ENCODE results near the gene CCP110.

CCP110 gene

DNA sequence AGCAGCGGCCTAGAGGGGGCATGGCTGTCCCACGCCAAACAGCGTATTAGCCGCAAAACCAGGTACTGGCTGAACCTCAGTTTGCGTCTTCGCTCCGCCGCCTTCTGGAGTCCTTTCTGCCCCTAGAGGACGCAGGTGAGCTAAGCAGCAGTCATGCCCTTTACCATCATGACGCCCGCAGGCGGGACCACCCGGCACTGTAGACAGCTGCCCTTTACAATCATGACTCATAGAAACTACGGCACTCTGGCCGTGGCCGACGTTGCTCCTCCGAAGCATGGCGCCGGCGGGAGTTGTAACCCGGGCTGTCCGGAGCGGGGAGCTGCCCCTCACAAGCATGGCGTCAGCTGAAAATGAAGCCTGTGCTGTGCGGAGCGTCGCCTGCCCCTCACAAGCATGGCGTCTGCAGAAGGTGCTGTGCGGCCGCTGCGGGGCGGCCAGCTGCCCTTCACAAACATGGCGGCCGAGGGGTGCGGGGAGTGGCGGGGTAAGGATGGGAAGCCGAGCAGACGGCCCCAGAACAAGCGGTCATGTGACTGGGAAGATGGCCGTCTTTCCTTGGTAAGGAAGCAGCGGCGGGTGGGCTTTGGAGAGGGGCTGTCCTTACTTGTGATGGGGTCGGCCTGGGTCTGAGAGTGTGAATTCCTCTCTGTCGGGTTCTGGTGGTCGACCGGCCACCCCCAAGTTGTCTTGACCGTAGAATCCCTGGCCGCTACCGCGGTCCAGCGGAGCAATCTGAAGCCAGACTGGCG lies 31.6 kb downstream of the CCP110 start, which contains the start of gene VPS35L:
Gene VPS35L (plus strand): TSS at position 518 of the 752 bp plus-strand sequence. CDS start 27 bp downstream, at position 545.
- DNase-seq (ENCODE audit: low read depth in 2 of 2) = peak; percentile 92 to 93

DNA sequence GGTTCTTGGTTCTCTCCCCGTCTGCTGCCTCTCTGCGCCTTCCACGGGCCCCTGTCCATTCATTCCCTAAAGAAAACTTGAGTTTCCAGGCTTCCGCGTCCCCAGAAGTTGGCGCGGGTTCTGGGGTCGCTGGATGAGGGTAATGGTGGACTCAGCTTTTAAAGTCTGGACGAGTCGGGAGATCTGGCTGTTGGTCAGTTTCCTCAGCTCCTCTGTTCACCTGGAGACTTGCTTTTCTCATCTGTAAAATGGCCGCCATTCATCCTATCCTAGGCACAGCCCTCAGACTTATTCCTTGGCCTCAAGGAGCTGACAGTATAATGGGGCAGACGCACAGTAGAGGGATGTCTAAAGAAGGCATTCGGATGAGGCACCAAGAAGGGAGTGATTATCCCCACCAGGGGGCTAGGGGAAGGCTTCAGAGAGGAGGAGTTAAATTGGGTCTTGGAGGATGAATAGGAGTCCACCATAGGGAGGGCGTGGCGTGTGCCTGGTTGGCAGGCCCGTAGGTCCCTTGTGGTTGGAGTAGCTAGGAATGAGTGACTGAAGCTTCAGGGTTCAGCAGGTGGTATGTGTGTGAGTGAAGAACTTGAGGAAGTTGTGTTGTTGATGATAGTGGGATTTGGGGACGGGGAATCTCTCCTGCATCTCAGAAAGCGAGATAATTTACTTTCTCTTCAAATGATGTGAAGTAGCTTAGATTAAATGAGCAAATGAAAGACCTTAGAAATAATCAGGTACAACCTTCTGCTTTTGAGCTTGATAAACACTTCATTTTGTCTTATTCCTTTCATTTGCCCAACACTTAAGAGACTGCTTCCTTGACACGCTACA lies 32.4 kb downstream of the CCP110 start:
- peak in 1 of 2 donors; percentile 5 for DNase-seq (ENCODE audit: low read depth in 2 of 2)

- DNase-seq (ENCODE audit: low read depth in 2 of 2) = peak in 1 of 2 donors; percentile 25
These were observed 35.6 kb downstream of the CCP110 start for GRCh38 chr16:19559242-19559910.

GRCh38 chr16:19560078-19560477 lies 36.3 kb downstream of the CCP110 start:
- DNase-seq (ENCODE audit: low read depth in 2 of 2) = no peak

GRCh38 chr16:19563377-19563776 lies 39.6 kb downstream of the CCP110 start:
- no peak for DNase-seq (ENCODE audit: low read depth in 2 of 2)

DNA sequence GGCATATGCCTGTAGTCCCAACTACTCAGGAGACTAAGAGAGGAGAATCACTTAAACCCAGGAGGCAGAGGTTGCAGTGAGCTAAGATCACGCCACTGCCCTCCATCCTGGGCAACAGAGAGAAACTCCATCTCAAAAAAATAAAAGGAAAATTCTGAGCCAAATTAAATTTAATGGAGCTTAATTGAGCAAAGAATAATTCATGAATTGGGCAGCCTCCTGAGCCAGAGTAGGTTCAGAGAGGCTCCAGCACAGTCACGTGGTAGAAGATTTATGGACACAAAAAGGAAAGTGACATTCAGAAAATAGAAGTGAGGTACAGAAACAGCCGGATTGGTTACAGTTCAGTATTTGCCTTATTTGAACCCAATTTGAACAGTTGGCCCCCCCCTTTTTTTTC lies 42.6 kb downstream of the CCP110 start:
- no peak for DNase-seq (ENCODE audit: low read depth in 2 of 2)

- DNase-seq (ENCODE audit: low read depth in 2 of 2) = no peak
These were observed 43.8 kb downstream of the CCP110 start for GRCh38 chr16:19567560-19567959.

- no peak for DNase-seq (ENCODE audit: low read depth in 2 of 2)
These were observed 50.3 kb downstream of the CCP110 start for GRCh38 chr16:19573997-19574396.

DNA sequence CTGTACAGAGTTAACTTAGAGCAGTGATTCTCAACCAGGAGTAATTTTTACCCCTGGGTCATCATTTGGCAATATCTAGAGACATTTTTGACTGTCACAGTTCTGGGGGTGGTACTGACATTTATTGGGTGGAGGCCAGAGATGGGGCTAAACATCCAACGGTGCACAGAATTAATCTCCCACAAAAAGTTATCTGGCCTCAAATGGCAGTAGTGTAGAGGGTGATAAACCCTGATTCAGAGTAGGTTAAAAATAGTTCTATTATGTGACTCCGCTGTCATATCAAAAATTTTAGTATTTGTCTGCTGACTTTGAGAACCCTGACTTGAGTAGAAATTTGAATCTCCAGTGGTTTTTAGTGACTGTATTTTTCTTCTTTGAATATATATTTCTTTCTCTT lies 50.9 kb downstream of the CCP110 start:
- no peak for DNase-seq (ENCODE audit: low read depth in 2 of 2)

GRCh38 chr16:19578378-19578971 lies 54.7 kb downstream of the CCP110 start:
- no peak for DNase-seq (ENCODE audit: low read depth in 2 of 2)

DNA sequence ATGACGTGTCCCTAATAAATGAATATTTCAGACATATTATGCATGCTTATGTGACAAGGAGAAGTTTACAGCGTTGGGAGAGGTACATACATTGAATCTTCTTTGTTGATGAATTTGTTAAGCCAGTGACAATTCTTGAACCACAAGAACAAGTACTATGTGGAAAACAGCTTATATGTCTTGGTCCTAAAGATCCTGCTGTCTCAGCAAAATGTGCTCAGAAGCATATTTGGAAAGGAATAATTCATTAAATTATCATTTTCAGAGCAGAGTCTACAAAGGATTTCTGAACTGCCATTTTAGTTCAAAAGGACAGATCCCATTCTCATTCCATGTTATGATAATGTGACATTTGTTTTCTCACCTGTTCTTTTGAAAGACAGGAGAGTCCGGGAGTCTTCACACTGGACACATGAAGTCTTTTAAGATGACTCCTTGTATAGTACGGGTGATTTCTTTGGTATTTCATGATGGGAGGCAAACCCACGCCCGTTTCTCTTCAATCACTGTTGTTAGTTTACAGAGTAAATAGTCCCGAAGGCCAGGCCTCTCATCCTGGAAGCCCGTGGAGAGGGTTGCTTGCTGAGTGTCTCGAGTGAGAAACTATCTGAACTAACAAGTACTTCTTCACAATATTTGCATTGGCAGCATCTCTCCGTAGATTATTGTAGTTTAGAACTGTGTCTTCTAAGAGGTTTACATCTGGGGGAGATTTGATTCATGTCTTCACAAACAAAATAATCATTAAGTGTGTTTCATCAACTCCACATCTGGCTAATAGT lies 58.5 kb downstream of the CCP110 start:
- DNase-seq (ENCODE audit: low read depth in 2 of 2) = no peak

DNA sequence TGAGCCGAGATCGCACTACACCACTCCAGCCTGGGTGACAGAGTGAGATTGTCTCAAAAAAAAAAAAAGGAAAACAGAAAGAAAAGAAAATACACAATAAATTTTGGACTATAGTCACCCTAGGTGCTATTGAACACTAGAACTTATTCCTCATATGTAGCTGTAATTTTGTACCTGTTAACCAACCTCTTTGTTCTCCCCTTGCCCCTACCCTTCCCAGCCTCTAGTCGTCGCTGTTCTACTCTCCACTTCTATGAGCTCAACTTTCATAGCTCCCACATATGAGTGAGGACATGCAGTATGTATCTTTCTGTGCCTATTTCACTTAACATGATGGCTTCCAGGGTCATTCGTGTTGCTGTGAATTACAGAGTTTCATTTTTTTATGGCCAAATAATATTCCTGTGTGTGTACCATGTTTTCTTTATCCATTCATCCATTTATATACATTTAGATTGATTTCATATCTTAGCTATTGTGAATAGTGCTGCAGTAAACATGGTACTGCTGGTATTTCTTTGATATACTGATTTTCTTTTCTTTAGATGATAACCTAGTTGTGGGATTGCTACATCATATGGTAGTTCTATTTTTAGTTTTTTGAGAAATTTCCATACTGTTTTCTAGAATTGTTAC lies 60.0 kb downstream of the CCP110 start:
- DNase-seq (ENCODE audit: low read depth in 2 of 2) = no peak

GRCh38 chr16:19588661-19589060 lies 64.9 kb downstream of the CCP110 start:
- DNase-seq (ENCODE audit: low read depth in 2 of 2) = no peak

DNA sequence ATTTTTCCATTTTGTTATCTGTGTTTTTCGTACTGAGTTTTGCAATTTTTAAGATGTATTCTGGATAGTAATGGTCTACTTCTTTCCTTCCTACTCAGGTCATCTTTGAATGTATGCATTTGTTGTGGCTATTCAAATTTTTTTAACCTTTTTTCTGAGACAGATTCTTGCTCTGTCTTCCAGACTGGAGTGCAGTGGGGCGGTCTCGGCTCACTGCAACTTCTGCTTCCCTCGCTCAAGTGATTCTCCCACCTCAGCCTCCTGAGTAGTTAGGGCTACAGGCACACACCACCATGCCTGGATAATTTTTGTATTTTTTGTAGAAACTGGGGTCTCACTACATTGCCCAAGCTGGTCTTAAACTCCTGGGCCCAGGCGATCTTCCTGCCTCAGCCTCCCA lies 65.4 kb downstream of the CCP110 start:
- DNase-seq (ENCODE audit: low read depth in 2 of 2) = no peak

DNA sequence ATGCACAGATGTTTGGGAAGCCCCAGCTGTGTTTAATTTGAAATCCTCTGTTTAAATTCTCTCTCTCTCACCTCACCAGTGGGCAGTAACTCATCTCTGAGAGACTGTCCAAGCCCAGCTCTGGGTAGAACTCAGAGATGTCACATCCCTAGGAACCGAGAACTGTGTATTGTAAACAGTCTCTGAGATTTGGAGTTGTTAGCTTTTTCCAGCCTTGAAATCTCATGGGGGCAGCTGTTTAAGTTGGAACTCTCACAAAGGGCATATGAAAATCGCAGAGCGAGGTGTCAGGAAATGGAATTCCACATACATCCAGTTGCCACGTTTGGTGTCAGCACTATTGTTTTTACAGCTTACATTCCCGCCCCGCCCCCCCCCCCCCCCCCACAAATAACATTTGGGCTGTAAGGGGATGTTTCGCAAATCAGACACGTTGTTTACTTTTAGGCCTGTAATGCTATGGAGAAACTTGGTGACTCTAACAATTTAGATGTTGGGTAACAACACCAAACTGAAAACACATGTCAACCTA lies 66.1 kb downstream of the CCP110 start:
- no peak for DNase-seq (ENCODE audit: low read depth in 2 of 2)

DNA sequence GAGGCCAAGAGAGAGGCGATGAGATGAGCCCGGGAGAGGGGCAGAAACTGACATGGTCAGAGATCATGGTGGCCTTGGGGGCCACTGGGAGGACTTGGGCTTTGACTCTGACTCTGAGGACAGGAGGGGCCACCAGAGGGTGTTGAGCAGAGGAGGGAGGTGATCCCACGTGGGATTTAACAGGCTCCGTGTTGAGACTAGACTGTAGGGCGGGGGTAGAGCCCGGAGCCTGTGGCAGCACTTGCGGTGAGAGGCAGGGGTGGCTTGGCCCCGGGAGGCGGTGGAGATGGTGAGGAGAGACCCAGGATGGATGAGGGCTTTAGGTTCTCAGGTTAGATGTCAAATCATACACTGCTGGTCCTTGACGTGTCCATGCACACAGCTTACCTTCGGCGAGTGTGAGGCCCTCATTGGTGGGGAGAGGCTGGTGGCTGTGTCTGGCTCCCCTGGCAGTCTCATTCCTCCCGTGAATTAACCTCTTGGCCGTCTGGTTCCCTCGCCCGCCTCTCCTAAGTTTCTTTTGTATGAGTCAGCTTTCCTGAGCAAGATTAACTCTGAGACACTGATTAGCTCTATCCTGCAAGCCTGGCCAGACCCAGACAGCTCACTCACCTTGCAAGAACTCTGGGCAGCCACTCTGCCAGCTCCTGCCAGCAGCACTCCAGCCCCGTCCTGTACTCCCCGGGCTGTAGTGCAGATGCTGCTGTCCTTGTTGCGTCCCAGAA lies 71.5 kb downstream of the CCP110 start:
- no peak for DNase-seq (ENCODE audit: low read depth in 2 of 2)

GRCh38 chr16:19598805-19599510 lies 75.2 kb downstream of the CCP110 start:
- no peak for DNase-seq (ENCODE audit: low read depth in 2 of 2)

- no peak for DNase-seq (ENCODE audit: low read depth in 2 of 2)
These were observed 76.4 kb downstream of the CCP110 start for GRCh38 chr16:19599968-19600716.
